Embryonic facial prominence (tissue), 1 donor: ENCODE data around the gene TMTC2.

Experiments
- DNase-seq: peaks from one replicate; pipeline ENCODE4 v3.0.0-alpha.2; 2016; ENCODE audit errors: extremely low spot score

Gene TMTC2

DNA sequence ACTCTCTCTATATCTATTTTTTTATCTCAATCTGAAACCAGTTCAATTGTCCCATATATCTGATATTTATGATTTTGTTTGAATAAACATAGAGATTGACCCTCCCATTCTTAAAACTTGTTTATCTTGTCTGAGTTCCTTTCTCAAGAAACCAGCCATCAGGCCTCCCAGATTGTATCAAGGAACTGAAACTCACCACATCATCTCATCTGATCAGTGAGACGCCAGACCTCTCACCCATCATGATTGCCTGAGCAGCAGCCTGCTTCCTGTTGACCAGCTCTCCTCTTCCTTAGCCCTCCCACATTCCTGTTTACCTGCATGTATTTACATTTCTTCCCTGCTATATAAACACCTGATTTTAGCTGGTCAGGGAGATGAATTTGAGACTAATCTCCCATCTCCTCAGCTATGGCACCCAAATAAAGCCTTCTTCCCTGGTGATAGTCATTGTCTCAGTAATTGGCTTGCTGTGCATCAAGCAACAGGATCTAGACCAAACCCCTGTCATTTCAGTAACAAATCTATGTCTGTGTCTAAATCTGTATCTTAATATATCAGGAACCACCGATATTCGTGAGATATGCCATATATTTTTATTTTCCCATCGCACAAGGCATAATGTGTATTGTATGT lies 323.6 kb downstream of the TMTC2 start:
- DNase-seq: no peak

DNA sequence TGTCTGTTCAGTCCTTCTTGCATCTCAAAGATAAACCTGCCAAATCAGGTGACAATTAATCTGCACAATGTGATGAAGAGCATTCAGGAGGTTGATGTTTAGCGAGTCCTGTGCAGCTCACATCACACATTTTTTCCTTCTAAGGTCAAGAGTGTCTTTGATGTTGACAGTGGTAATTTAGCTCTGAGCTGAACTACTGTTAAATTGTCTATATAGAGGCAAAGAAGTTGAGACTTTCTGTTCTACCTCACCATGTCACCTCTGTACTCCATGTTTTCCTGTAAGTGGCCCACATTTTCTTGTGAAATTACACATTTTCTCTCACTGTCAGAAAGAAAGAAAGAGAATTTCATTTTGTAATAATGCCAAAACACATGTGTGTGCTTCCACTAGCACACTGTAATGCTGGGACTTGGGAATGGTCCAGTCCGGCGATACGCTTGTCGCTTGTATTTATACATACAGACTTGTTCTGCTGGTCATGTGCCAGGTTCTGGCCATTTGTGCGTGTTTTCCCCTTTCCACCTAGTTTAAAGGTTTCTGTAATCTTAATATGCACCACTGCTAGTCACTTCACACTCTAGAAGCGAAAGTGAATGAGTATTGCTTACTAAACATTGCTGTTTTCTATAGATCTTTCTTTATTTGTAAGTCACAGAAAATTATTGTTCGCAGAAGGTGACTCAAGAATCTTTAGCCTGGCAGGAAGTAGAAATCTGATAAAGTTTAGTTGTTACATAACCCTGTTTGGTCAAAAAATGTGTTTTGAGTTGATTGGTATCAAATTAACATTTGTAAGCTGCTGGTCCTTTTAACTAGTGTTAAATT lies 328.9 kb downstream of the TMTC2 start:
- DNase-seq: no peak

DNA sequence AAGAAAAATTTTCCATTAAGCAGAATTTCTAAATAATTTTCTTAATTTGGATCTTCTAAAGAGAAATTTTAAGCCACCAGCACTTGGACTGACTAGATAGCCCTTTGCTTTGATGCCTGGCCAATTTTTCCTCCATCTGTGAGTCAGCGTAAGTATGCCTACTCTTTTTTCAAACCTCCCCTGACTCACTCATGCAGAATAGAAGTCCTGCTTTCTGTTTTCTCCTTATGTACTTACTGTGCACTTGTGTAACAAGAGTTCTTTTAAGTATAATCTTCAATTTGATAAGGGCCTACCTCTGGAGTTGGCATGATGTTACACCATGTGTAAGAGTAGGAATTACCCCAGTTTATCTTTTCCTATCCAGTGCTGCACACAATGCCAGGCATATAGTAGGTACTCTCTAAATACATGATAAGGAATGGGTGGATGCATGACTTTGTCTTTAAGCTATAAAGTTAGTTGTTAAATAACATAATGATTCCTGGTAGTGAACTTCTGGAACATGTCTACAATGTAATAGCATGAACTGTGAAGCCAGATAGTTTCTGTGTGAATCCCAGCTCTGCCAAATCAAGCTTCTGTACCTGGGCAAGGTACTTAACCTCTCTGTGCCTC lies 329.6 kb downstream of the TMTC2 start:
- DNase-seq: no peak

DNA sequence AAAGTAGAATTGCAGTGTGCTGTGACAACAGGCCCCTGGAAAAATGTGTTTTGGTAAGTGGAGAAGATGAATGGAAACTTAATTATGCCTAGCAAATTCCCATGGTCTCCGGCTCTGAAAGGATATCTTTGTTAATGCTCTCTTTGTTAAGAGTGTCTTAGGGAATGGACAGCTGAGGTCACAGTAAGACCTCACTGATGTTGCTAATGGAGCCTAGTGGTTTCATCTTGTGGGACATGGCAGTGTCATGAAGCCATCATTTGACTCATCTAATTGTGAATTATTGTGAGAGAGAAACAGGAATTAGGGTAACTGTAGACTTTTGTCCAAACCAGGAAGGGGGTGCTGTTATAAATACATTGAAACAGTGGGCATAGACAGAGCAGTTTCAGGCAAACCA lies 330.3 kb downstream of the TMTC2 start:
- no peak for DNase-seq

DNA sequence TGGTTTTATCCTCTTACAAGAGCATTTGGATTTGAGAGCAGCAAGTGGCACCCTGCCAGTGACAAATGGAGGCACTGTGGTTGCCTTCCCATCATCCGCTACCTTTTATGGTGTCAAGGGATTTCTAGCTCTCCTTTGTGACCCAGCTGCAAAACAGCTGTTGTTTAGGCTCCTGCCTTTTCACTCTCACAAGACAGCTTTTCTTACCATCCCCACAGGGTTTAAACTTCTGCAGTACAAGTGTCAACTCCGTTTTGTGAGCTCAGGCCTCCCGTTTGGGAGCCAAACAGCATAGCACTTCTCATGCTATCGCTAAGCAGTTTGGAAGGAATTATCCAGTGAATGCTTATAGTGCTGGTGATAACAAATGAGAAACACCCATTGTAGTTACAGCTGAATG lies 331.4 kb downstream of the TMTC2 start:
- no peak for DNase-seq

DNA sequence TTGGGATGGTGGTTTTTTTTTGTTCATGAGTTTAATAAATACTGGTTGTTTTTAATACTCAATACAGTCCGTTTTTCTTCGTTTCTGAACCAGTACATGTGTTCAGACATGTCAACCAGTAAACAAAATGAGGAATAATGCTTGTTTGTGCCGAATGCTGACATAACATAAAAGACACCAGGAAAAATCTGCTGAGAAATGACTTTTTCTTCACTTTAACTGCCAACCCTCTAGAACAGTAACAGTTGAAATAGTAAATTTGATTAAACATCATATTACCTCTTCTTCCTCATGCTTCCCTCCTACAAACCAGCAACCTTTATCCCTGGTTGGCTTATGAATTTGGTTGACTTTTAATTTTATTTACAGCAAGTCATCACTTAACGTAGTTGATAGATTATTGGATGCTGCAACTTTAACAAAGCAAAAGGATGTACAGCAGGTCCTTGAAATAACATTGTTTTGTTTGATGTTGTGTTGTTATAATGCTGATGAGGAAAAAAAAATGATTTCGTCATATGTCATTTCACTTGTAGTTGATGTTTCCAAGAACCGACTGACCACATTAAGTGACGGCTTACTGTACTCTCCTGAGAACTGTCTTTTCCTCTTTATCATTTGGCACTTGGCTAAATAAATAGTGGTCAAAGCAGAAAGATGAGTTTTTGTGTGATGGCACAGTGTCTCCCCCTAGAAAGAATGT lies 340.5 kb downstream of the TMTC2 start:
- no peak for DNase-seq

DNA sequence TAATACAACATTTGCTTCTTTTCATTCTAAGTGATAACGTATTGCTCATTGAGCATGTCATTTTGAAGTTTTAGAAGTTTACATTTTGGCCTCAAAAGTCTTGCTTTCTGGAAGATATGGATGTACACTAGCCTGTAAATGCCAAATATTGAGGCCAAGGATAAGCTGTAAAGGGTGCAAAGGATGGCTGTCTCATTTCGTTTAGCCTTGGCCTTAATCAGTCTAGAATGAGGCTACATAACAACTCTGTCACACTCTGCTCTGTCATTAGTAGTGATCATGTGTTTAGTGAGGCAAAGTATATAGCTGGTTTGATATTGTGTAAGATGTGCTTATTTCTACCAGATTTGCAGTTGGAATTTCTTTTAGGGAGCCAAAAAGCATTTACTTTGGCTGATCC lies 344.5 kb downstream of the TMTC2 start:
- no peak for DNase-seq

DNA sequence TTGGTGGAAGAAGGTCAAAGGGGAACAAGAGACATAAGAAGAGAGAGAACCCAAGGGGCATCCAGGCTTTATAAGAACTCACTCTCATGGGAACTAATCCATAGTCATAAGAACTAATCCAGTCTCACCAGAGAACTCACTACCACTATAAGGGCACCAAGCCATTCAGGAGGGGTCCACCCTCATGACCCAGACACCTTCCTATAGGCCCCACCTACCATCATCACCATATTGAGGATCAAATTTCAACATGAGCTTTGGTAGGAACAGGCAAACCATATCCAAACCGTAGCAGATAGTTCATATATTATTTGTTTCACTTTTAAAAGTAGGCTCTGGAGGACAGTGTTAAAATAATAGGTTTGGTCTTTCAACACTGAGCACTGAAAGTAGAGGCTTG lies 350.1 kb downstream of the TMTC2 start:
- no peak for DNase-seq

DNA sequence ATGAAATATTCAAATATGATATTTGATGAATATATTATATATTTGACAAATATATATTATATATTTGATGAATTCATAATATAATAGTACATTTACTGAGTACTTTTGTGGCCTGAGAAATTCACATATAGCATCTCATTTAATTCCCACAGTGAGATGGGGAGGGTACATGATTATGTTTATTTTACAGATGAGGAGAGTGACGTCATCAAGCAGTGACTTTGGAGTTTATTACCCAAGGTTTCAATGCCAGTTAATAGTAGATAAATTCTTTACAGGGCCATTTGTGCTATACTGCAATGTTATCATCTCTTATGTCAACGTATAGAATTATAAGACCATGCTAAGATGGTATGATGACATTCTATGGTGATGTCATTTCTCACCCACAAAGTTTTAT lies 352.7 kb downstream of the TMTC2 start:
- no peak for DNase-seq

DNA sequence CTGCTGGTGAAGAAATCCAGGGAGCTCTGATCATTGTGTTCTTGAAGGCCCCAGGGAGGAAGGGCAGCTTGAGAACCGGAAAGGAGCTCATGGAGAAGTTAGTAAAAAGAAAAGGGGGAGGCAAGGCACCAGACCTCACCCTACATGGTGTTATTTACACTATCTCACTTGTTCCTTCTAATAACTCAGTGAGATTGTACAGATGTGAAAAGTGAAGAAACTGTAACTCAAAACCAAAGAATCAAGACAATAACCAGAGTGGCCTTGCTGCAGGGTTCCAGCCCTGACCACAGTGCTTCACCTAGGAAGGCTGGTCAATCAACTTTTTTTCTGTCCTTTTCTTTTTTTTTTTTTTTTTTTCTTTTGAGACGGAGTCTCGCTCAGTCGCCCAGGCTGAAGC lies 353.6 kb downstream of the TMTC2 start:
- DNase-seq: no peak

DNA sequence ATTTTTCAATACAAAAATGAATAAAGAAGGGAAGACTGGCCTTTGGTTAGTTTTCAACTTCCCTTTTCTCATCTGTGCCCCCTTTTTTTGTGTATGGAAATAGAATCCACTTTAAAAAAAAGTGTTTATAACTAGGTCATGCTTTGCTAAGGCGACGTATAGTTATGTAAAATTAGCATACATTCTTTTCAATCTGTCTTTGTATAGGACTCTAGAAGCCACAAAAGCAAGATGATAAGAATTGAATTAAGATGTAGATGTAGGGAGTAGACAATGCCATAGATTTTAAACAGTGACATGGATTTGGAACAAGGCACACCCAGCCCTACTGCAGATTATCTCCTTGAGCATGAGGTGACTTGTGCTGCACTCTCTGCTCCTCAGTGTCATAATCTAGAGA lies 354.3 kb downstream of the TMTC2 start:
- no peak for DNase-seq

DNA sequence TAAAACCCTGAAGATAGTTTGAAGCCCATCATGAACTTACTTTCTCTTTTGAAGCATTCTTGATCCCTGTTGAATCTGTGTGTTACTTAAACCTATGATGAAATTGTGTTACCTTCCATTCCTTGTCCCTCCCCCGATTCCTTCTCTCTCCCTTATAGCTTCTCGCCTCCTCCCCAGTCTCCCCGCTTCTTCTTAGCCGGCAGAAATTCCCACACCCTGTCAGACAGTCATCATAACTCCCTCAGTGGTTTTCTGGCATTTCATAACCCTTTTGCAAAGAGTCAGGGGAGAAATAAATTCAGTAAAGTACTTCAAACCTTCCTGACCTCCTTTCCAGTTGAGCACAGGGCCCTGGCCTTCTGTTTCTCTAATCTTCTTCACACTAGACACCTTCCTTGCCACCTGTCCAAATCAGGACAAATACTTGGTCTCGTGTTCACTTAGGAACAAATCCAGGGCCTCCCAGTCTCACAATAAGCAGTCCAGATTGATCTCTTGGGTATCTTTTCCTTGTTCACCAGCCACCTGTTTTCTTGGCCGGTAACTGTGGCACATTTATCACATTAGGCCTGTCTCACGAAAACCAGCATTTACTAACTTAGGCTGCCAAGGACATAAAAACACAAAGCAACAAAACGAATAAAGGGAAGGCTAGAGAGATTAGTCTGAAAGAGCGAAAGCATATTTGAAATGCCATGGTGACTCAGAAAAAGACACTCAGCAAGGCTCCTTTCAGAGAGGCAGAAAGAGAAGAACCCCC lies 355.9 kb downstream of the TMTC2 start:
- no peak for DNase-seq

DNA sequence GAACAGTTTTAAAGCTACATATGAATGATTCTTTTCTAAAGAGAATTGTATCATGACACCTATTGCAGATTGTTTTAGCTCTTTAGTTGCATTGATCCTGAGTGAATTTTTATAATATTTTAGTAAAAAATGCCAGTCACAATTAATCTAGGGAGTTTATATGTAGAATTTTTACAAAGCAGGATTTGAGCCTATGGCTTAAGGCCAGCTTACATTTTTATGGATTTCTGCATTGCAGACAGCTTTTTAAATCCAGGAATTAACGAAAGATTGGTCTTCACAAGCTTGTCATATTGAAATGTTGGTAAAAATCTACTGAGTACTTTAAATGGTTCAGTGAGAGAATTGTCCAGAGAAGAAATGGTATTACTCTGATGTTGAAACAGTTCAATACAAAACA lies 358.0 kb downstream of the TMTC2 start:
- DNase-seq: no peak

DNA sequence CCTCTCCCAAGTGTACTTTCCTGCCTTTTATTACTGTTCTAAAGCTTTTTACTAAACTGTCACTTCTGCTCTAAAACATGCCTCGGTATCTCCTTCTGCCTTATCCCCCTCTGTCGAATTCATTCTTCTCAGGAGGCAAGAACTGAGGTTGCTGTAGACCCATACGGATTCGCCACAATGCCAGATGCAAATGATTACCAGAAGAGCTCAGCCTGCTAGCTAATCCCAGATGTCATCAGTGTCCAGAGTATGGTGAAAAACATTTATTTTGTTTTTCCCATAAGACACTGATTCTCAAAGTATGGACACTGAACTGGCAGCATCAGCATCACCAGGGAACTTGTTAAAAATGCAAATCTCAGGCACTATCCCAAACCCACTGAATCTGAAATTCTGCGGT lies 359.3 kb downstream of the TMTC2 start:
- DNase-seq: no peak

DNA sequence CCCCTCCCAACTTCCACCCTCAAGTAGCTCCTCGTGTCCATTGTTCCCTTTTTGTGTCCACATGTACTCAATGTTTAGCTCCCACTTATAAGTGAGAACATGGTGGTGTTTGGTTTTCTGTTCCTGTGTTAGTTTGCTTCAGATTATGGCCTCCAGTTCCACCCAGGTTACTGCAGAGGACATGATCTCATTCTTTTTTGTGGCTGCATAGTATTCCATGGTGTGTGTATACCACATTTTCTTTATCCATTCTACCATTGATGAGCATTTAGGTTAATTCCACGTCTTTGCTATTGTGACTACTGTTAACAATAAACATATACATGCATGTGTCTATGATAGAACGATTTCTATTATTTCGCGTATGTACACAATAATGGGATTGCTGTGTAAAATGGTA lies 362.6 kb downstream of the TMTC2 start:
- no peak for DNase-seq

DNA sequence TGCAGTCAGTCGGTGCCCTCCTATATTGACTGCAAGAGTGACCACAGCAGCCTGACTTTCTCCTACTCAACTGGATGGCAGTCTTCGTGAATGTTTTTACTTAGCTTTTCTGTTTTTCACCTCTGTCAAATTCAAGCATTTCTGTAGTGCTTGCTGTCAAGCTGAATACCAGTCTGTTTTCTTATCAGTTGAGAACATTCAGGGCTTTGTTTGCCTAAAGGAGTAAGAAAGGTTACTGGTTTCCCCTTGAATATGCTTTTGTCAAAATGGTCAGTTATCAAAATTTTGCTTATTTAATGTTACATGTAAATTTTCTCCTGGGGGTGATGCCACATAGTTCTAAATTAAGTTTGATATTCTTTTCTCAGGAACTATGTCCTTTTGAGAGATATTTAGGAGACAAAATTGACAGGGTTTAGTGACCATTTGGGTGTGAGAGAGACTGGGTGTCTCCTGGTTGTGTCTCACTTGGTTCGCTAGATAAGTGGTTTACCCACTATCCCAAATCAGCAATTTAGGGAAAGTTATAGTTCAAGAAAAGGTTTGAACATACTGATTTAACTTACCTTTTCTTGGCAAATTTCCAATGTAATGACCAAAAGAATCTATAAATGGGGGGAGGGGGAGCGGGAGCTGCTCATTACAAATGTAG lies 366.3 kb downstream of the TMTC2 start:
- DNase-seq: no peak

DNA sequence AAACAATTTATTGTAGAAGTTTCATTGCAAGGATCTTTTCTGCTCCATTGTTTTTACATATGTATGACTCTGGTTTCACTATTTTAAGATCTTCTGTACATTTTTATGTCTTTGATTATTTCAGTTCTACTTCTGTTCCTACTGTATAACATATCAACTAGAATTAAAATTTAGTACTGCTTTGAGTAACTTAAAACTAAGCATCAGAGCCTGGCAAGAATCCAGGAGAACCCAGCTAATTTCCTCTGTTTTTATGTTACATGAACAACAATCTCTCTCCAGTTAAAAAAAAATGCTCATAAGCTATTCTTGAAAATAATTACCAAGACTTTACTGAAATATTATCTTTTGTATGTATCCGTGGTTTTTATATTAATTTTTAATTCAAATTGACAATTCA lies 370.7 kb downstream of the TMTC2 start:
- no peak for DNase-seq

DNA sequence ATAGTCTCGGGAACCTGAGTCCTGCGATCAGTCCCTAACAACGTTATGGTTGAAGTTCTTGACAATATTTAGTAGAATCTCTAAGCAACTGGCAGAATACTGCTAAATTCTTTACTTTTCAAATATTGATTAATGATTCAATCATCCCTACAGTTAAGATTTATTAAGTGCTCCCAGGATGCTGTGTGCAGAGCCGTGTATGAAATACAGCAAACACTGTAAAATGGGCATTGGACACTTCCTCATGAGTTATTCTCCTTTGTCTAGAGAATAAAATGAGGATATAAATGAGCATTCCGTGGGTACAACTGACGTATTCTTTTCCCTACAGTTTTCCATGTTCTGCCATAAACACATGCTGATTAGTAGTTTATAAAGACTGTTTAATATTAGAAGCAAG lies 372.4 kb downstream of the TMTC2 start:
- no peak for DNase-seq

DNA sequence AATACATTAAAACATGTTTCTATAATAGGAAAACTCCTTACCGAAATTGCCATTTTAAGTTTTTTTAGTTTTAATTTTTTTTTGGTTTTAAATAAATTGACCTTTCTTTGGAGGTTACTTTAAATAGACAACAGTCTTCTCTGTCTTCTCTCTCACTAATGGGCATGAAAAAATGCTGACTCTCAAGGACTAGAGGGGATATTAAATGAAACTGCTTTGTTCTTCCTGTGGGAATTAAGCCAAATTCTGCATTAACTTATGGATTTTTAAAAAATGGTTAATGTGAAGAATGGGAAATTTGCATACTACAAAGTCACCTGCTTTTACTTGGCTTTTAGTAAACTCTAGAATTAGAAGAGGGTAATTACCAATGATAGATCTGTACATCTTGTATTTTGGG lies 378.9 kb downstream of the TMTC2 start:
- DNase-seq: no peak

DNA sequence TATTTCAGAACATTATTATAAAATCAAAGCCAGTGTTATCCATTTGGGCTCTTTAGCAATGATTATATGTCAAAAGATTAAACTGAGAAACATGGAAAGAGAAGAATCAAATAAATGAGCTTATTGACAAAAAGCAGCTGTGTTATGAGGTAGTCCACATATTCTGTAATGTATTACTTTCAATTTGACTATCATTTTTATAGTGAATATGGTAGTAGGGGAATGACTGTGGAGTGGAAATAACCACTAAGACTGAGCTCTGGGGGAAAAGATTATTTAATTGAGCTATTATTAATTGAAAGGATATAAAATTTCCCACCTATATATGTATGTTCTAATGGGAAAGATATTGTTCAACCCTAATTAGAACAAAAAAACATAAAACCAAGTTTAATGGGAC lies 381.3 kb downstream of the TMTC2 start:
- DNase-seq: no peak

DNA sequence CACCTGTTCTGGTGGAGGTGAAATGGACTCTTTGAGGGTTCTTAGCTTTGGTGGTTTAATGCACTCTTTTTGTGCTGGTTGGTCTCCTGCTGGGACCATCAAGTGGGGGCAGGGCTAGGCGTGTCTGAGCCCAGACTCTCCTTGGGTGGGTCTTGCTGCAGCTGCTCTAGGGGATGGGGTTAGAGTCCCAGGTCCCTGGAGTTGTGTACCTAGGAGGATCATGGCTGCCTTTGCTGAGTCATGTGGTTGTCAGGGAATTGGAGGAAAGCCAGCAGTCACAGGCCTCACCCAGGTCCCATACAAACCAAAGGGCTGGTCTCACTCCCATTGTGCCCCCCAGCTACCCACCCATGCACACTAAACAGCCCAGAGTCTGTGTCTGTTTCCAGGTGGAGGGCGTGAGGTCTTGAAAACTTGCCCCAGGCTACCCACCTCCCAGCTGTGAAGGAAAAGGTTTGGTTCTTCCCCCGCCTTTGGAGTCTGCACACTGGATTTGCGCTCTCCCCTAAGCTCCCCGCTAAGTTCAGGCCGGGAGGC lies 387.7 kb downstream of the TMTC2 start:
- DNase-seq: no peak
